Epithelial cell of esophagus (primary cell): ENCODE measurements around the gene CACNB1.

Source experiments
- DNase-seq: peaks from one replicate; pipeline ENCODE4 v3.0.0; 2010; ENCODE audit warnings: low read depth
- H3K4me3 ChIP-seq: 2 replicates; pipeline ENCODE4 v1.5.1; 2011; ENCODE audit warnings: mild to moderate bottlenecking, low read length, control low read depth
- TF ChIP-seq, protein P1 (sequence below): IDR thresholded peaks from 2 replicates; pipeline ENCODE4 v1.5.1; 2011; ENCODE audit warnings: low read depth, mild to moderate bottlenecking, low read length, control low read depth, inconsistent platforms; ENCODE audit not compliant: insufficient read depth; ENCODE audit errors: missing control alignments

The CACNB1 gene

DNA sequence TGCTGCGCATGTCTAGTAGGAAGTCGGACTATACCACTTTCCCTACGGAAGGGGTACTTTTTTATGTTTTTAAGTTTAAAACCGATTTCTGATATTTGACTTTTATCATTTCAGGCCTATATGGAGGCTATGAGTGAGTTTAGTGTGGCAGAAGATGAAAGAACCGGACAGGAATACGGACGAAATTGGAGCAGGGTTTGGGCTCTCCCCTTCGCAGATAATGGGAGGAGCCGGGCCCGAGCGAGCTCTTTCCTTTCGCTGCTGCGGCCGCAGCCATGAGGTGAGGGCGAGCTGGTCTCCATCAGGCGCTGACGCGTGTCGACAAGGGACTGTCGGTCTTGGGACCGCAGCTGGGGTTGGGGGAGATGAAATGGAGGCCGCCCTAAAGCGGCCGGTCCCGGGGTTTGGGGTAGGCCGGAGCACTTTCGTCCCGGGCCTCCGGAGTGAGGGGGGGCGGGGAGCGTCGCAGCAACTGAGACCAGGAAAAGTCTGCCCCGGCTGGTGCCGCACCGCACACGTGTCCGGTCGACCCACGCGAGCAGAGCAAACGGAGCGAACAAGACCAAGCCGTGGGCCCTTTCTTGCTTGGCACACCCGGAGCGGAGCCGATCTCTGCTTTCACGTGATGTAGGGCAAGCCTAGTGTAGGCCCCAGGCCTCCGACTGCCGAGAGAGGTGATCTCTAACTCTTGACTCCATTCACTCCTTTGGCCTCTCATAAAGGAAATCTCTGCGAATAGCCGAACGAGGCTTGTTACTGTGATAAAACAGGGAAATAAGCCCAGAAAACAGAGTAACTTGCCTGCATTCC is 2.8 kb upstream of the CACNB1 start, which contains the start of gene RPL19:
TSS of gene RPL19 (plus strand) at position 214 of the 810 bp plus-strand sequence. CDS start at position 276, 62 bp downstream.
- peak; percentile 33 for DNase-seq
- TF ChIP-seq, protein P1, sequence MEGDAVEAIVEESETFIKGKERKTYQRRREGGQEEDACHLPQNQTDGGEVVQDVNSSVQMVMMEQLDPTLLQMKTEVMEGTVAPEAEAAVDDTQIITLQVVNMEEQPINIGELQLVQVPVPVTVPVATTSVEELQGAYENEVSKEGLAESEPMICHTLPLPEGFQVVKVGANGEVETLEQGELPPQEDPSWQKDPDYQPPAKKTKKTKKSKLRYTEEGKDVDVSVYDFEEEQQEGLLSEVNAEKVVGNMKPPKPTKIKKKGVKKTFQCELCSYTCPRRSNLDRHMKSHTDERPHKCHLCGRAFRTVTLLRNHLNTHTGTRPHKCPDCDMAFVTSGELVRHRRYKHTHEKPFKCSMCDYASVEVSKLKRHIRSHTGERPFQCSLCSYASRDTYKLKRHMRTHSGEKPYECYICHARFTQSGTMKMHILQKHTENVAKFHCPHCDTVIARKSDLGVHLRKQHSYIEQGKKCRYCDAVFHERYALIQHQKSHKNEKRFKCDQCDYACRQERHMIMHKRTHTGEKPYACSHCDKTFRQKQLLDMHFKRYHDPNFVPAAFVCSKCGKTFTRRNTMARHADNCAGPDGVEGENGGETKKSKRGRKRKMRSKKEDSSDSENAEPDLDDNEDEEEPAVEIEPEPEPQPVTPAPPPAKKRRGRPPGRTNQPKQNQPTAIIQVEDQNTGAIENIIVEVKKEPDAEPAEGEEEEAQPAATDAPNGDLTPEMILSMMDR = no peak
- H3K4me3 ChIP-seq = peak within 1 kb of the TSS; percentile 99

DNA sequence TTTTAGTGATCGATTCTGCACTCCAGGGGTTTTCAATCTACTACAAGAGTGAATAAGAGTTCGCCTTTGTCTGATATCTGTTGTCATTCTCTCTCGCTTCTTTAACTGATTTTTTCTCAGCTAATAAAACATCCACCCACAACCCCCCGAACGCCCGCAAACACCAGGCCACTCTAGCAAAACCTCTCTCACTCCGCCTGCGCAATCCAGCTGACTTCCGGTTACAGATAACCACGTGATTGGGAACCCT is 2.3 kb upstream of the CACNB1 start:
- peak; percentile 94 for DNase-seq
- TF ChIP-seq, protein P1 = no peak
- peak overlapping the region; percentile 99 for H3K4me3 ChIP-seq

DNA sequence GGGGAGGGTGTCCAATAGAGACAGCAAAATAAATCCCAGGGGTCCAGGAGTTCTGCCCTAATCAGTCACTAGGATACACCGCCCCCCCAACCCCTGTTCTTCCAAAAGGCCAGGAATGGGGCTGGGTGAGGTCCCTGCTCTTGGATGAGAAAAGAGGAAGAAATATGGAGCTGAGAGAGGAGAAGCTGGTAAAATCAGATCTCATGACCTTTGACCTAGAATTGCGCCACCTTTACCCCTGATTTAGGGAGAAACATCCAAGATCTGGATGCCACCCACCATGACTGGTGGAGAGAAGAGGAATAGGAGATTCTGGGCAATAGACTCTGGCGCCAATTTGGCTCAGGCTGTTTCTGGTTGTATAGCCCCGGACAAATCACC is 707 bp upstream of the CACNB1 start:
- H3K4me3 ChIP-seq = no peak overlapping the region

DNA sequence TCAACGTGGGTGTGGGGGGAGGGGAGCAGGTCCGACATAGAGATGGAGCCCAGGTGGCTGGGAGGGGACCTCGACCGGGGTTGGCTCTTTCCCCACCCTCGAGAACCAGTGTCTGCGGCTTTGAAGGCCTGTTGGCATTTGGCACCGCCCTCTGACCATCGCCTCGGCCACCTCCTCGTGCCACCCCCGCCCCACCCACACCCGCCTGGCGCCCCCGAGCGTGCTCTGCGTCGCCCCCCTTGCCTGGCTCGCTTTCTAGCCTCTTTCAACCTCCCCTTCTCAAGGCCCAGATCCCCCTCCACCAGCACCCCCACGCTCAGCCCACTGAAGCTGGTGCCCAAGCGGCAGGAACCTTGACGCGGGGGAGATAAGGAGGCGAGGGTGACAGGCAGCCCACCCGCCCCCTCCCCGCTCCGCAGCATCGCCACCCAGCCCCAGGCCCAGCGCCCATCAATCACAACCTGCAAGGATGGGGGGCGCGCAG is 619 bp downstream of the CACNB1 start:
- TF ChIP-seq, protein P1 = no peak
- no peak for DNase-seq
- H3K4me3 ChIP-seq = peak overlapping the region; percentile 62

More for the DNA sequence above, 707 bp upstream of the CACNB1 start:
- DNase-seq = no peak
- TF ChIP-seq, protein P1 = no peak

DNA sequence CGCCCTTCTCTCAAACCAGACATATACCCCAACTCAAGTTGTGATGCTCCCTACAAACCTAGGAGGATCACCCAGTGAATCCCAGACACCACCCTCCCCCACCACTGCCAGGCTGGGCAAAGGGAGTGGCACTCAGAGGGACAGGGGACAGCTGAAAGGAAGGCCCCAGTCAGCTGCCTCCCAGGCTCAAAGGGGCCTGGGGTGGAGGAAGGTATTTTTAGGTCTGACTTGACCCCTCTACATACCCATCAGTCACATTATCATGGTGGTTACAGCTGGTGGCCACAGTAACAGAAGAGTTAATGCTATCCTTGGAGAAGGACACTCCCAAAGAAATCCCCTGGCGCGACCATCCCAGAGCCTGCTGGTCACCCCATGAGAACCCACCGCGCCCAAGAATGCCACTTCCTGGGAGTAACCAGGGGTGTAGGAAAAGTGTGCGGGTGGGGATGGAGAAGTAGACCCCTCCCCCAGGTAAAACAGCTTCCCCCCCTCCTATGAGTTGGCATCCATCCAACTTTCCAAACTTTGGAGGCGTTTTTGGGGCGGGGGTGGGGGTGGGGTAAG is 1.1 kb downstream of the CACNB1 start:
- peak overlapping the region; percentile 62 for H3K4me3 ChIP-seq
- TF ChIP-seq, protein P1 = no peak
- no peak for DNase-seq

DNA sequence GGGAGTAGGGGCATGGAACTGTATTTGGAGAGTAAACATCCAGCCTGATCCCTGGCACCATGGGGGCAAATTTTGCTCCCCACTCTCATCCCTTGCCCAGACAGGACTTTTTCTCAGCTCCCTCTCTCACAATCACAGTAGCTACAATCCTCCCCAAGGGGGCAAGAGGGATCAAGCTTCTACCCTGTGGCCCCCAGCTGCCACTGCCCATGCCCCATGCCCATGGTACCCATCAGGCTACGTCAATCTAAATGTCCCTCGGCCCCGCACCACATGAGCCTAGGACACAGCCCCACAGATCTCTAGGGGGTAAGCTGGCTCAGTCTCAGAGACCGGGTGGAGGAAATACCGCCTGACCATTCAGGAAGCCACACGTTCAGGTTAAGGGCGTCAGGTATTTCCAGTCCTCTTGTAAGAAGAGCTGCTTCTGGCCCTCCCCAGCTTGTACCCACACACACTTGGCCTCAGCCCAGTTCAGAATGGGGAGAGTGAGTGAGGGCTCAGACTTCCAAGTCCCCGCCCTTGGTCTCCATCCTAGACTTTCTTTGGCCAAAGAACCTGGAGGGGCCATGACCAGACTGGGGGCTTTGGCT is 1.8 kb downstream of the CACNB1 start:
- H3K4me3 ChIP-seq = no peak overlapping the region
- TF ChIP-seq, protein P1 = no peak
- peak; percentile 51 for DNase-seq

DNA sequence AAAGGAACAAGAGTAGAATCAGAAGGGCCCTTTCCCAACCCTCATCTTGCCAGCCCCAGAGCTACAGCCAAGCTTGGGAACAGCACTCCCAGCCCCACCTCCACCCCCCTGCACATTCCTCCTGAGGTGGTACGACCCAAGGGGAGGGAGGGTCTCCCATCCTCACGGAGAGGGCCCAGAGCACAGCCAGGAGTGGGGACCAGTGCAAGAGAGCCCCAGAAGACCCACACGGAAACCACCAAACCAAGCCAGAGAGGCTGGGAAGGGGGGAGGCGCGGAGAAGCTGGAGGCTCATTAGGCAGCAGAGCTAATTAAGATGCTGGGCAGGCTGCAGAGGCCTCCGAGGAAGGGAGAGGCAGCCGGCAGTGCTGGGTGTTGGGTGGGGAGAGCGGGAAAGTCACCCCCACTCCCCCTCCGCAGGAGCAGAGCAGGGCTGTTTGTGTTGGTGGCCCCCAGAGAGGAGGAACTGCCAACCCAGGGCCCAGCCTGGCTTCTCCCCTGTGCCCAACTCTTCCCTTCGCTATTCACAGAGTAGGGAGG is 2.4 kb downstream of the CACNB1 start:
- no peak for DNase-seq
- H3K4me3 ChIP-seq = no peak overlapping the region
- TF ChIP-seq, protein P1 = no peak
